ENCODE data around the gene RSAD2. TPM values are rescaled to one million over a fixed set of nuclear protein-coding genes. Genes with fewer than 3 reads are reported as not detected.

The RSAD2 gene
- total and polyA plus RNA-seq, 2 donors from 2014 or later: 4.3 to 4.5 TPM

DNA sequence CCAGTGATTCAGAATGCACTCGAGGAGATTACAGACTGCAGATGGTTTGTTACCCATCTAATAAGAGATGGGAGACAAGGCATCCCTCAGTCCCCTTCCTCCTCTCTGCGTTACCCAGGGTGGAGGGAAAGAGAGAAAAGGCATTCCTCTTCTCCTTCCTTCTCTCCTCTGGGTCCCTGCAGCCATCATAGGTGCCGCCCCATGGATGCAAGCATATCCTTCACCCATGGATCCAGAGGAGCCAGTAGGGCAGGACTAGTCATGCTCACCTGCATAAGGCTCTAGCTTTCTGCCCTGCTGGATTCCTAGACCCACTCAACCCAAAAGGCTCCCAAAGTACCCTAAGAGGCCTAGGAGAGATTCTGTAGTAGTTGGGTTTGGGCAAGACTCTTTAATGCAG is 32.3 kb upstream of the RSAD2 start:
- no peak overlapping the region for H3K9ac ChIP-seq (ENCODE audit: low read length in 3 of 3)
- no peak overlapping the region for H3K4me3 ChIP-seq (ENCODE audit: low read length in 3 of 3)
- FAIRE-seq (no peak), DNase-seq (no peak)
- peaks cover 0 to 70% (median 24%) of the 10 kb centered on the region in 3 donors for H3K9me3 ChIP-seq (ENCODE audit: control insufficient read depth in 2 of 3, insufficient read depth in 1 of 3, low read length in 3 of 3)
- H3K36me3 ChIP-seq (ENCODE audit: control insufficient read depth in 2 of 3, insufficient read depth in 3 of 3, low read length in 3 of 3): peaks cover 0 to 2% (median 0%) of the 10 kb centered on the region in 3 donors
- H3K27me3 ChIP-seq (ENCODE audit: control insufficient read depth, insufficient read depth, low read length): no peaks in the 10 kb centered on the region
- TF ChIP-seq, protein P1, sequence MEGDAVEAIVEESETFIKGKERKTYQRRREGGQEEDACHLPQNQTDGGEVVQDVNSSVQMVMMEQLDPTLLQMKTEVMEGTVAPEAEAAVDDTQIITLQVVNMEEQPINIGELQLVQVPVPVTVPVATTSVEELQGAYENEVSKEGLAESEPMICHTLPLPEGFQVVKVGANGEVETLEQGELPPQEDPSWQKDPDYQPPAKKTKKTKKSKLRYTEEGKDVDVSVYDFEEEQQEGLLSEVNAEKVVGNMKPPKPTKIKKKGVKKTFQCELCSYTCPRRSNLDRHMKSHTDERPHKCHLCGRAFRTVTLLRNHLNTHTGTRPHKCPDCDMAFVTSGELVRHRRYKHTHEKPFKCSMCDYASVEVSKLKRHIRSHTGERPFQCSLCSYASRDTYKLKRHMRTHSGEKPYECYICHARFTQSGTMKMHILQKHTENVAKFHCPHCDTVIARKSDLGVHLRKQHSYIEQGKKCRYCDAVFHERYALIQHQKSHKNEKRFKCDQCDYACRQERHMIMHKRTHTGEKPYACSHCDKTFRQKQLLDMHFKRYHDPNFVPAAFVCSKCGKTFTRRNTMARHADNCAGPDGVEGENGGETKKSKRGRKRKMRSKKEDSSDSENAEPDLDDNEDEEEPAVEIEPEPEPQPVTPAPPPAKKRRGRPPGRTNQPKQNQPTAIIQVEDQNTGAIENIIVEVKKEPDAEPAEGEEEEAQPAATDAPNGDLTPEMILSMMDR (IDR thresholded peaks at IDR 0.05; ENCODE audit: borderline replicate concordance, extremely low read depth, insufficient read depth): no peak
- intact Hi-C loops (cut with DNase I): no loop called here
- H3K27ac ChIP-seq (ENCODE audit: low read depth in 2 of 2, low read length in 2 of 2): no peak overlapping the region
- no peaks in the 10 kb centered on the region for H3K4me1 ChIP-seq (ENCODE audit: control insufficient read depth in 2 of 3, insufficient read depth in 2 of 3, low read depth in 1 of 3, low read length in 3 of 3)

DNA sequence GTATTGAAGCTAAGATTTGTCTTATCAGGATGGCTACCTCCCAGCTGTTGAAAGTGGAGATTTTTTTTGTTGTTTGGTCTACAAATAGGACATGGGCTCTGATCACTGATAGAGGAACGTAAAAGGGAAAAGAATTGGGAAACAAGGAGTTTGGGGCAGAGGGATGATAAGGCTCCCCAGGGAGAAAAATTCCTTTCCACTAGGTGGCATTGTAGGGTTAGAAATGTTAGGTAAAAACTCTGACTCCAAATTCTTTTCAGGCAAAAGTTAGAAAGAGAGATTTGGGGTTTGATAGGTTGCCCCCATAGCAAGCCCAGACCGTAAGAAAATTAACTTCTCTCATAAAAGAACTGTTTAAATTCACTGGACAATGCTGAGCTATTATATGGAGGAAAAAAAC is 31.7 kb upstream of the RSAD2 start:
- DNase-seq (no peak), FAIRE-seq (no peak)
- no peak overlapping the region for H3K4me3 ChIP-seq (ENCODE audit: low read length in 3 of 3)
- H3K9me3 ChIP-seq (ENCODE audit: control insufficient read depth in 2 of 3, insufficient read depth in 1 of 3, low read length in 3 of 3): peaks cover 0 to 70% (median 24%) of the 10 kb centered on the region in 3 donors
- no peaks in the 10 kb centered on the region for H3K4me1 ChIP-seq (ENCODE audit: control insufficient read depth in 2 of 3, insufficient read depth in 2 of 3, low read depth in 1 of 3, low read length in 3 of 3)
- no peaks in the 10 kb centered on the region for H3K27me3 ChIP-seq (ENCODE audit: control insufficient read depth, insufficient read depth, low read length)
- peaks cover 0 to 2% (median 0%) of the 10 kb centered on the region in 3 donors for H3K36me3 ChIP-seq (ENCODE audit: control insufficient read depth in 2 of 3, insufficient read depth in 3 of 3, low read length in 3 of 3)
- intact Hi-C loops (cut with DNase I): no loop called here
- no peak overlapping the region for H3K9ac ChIP-seq (ENCODE audit: low read length in 3 of 3)
- TF ChIP-seq, protein P1 (IDR thresholded peaks at IDR 0.05; ENCODE audit: borderline replicate concordance, extremely low read depth, insufficient read depth): no peak
- no peak overlapping the region for H3K27ac ChIP-seq (ENCODE audit: low read depth in 2 of 2, low read length in 2 of 2)

DNA sequence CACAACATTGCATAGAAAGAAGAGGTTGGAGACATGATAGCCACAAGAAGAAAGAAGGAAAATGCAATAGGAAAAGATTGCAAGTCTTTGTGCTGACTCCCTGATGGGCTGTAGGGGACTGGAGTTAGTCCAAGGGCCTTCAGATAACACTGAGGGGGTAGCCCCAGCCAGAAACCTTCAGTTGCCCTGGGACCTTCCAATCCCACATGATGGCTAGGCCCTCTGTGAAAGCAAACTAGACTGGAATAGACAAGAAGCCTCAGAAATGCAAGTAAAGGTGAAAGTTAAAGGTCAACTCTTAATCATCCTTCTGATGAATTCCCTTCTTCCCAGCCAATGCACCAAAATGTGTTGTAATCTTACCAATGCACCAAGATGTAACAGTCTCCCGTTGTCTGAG is 31.0 kb upstream of the RSAD2 start:
- no peak for FAIRE-seq
- Histone ChIP-seq H3K9ac (ENCODE audit: low read length in 3 of 3) (no peak overlapping the region), H3K4me1 (ENCODE audit: control insufficient read depth in 2 of 3, insufficient read depth in 2 of 3, low read depth in 1 of 3, low read length in 3 of 3) (no peaks in the 10 kb centered on the region), H3K27me3 (ENCODE audit: control insufficient read depth, insufficient read depth, low read length) (no peaks in the 10 kb centered on the region), H3K4me3 (ENCODE audit: low read length in 3 of 3) (no peak overlapping the region), H3K36me3 (ENCODE audit: control insufficient read depth in 2 of 3, insufficient read depth in 3 of 3, low read length in 3 of 3) (peaks cover 0 to 2% (median 2%) of the 10 kb centered on the region in 3 donors), H3K9me3 (ENCODE audit: control insufficient read depth in 2 of 3, insufficient read depth in 1 of 3, low read length in 3 of 3) (peaks cover 0 to 69% (median 24%) of the 10 kb centered on the region in 3 donors), H3K27ac (ENCODE audit: low read depth in 2 of 2, low read length in 2 of 2) (no peak overlapping the region)
- DNase-seq: no peak
- TF ChIP-seq, protein P1 (IDR thresholded peaks at IDR 0.05; ENCODE audit: borderline replicate concordance, extremely low read depth, insufficient read depth): no peak
- intact Hi-C loops (cut with DNase I): no loop called here

Data from kidney (tissue), 14 donors.